Measurements from ENCODE around the gene SMARCC2.

DNA sequence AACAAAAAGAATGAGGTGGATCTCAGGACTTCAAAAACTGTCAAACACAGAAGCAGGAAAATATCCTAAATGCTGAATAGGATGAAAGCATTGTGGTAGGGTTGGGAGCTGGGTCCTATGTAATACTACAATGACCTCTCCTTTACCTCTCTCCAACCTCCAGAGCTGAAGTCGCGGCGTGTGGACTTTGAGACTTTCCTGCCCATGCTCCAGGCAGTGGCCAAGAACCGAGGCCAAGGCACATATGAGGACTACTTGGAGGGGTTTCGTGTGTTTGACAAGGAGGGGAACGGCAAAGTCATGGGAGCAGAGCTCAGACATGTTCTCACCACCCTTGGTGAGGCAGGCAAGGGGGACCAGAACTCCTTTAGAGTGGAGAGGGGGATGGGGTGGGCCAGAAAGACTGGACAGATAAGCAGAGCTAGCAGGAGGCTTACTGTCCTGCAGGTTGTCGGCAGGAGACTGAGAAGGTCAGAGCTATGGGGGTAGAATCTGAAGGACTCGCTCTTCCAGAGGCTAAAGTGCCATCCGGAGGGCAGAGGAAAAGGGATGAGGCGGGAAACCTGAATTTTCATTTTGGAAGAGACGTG is 33.9 kb downstream of the SMARCC2 start:
- TF ChIP-seq, protein P1, sequence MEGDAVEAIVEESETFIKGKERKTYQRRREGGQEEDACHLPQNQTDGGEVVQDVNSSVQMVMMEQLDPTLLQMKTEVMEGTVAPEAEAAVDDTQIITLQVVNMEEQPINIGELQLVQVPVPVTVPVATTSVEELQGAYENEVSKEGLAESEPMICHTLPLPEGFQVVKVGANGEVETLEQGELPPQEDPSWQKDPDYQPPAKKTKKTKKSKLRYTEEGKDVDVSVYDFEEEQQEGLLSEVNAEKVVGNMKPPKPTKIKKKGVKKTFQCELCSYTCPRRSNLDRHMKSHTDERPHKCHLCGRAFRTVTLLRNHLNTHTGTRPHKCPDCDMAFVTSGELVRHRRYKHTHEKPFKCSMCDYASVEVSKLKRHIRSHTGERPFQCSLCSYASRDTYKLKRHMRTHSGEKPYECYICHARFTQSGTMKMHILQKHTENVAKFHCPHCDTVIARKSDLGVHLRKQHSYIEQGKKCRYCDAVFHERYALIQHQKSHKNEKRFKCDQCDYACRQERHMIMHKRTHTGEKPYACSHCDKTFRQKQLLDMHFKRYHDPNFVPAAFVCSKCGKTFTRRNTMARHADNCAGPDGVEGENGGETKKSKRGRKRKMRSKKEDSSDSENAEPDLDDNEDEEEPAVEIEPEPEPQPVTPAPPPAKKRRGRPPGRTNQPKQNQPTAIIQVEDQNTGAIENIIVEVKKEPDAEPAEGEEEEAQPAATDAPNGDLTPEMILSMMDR (IDR thresholded peaks at IDR 0.05; ENCODE audit: low read depth, low read length): no peak
- TF ChIP-seq EZH2phosphoT487 (IDR thresholded peaks at IDR 0.05; ENCODE audit: low read depth): no peak
